Spinal cord (tissue), 10 donors: ENCODE measurements around the gene RIMBP2. TPM values are rescaled to one million over a fixed set of nuclear protein-coding genes. Genes with fewer than 3 reads are reported as not detected.
"Not testable (repeated sequence)": the region's sequence is repeated elsewhere in the genome, so short reads cannot be mapped to it uniquely, and the experiment has no call there.

Experiments
- DNase-seq, 6 donors: peaks; one replicate each; pipeline versions ENCODE4 v3.0.0 to v3.0.0-alpha.2; 2013 to 2015; ENCODE audit warnings: low spot score in 6 of 6, low read depth in 4 of 6
- H3K27ac ChIP-seq: one replicate; pipeline ENCODE4 v1.5.1; 2013; ENCODE audit warnings: low read depth, low read length, control low read depth
- H3K27me3 ChIP-seq: one replicate; pipeline ENCODE4 v1.6.1; 2013; ENCODE audit warnings: low read length; ENCODE audit not compliant: control insufficient read depth, insufficient read depth
- H3K36me3 ChIP-seq: one replicate; pipeline ENCODE4 v1.6.1; 2013; ENCODE audit warnings: low read length; ENCODE audit not compliant: control insufficient read depth, insufficient read depth
- H3K4me1 ChIP-seq: one replicate; pipeline ENCODE4 v1.6.1; 2013; ENCODE audit warnings: low read length; ENCODE audit not compliant: control insufficient read depth, insufficient read depth
- H3K4me3 ChIP-seq: one replicate; pipeline ENCODE4 v1.5.1; 2013; ENCODE audit warnings: low read depth, low read length, control low read depth
- H3K9me3 ChIP-seq: one replicate; pipeline ENCODE4 v1.6.1; 2013; ENCODE audit warnings: low read length; ENCODE audit not compliant: control insufficient read depth, insufficient read depth
- WGBS: methylation state at CpG from one replicate; pipeline ENCODE4 v1.1.5; 2013; ENCODE audit warnings: missing lambda C conversion rate; ENCODE audit not compliant: insufficient coverage; 5-methylcytosine and 5-hydroxymethylcytosine counted together
- polyA plus RNA-seq, 2 donors: library from polyadenylated mRNA; unstranded; fragments of 120-200 nt; gene quantifications; one replicate each; pipeline ENCODE4 v1.2.1, GENCODE V29; 2013; ENCODE audit not compliant: insufficient read length in 2 of 2
- total RNA-seq, 2 donors: library from RNA; depleted of rRNA in 1 of 2; stranded (reverse); fragments of 120-200 nt in 1 of 2; fragments of >200 nt in 1 of 2; gene quantifications; one replicate each; pipeline versions ENCODE4 v1.2.3 to v1.2.4, GENCODE V29; 2013 to 2014
- donor health status: healthy.

The RIMBP2 gene
- total and polyA plus RNA-seq, 4 donors, result 11.4 to 37.3 (median 27.5) TPM

GRCh38 chr12:130650131-130650530 is 66.0 kb downstream of the RIMBP2 start:
- DNase-seq, result peak in 2 of 6 donors; percentile 67 to 75
- Histone ChIP-seq H3K27ac (no peak overlapping the region), H3K27me3 (no peaks in the 10 kb centered on the region), H3K4me1 (peaks cover 23% of the 10 kb centered on the region), H3K36me3 (no peaks in the 10 kb centered on the region), H3K9me3 (no peaks in the 10 kb centered on the region), H3K4me3 (no peak overlapping the region)
- 20% methylated on average over 9 of the region's 9 CpGs for WGBS

GRCh38 chr12:130649101-130650045 is 66.7 kb downstream of the RIMBP2 start:
- Histone ChIP-seq H3K9me3 (no peaks in the 10 kb centered on the region), H3K4me3 (no peak overlapping the region), H3K27ac (no peak overlapping the region), H3K4me1 (peaks cover 23% of the 10 kb centered on the region), H3K27me3 (no peaks in the 10 kb centered on the region), H3K36me3 (no peaks in the 10 kb centered on the region)
- WGBS, result 94% methylated on average over 29 of the region's 37 CpGs
- DNase-seq, result no peak

GRCh38 chr12:130647814-130648213 is 68.3 kb downstream of the RIMBP2 start:
- DNase-seq, result no peak

GRCh38 chr12:130646716-130647370 is 69.3 kb downstream of the RIMBP2 start:
- Histone ChIP-seq H3K27me3 (no peaks in the 10 kb centered on the region), H3K4me1 (peaks cover 34% of the 10 kb centered on the region), H3K4me3 (no peak overlapping the region), H3K9me3 (no peaks in the 10 kb centered on the region), H3K27ac (no peak overlapping the region), H3K36me3 (no peaks in the 10 kb centered on the region)
- no peak for DNase-seq
- WGBS, result 87% methylated on average over 9 of the region's 16 CpGs

More at GRCh38 chr12:130647814-130648213, 68.3 kb downstream of the RIMBP2 start:
- 72% methylated on average over 10 of the region's 13 CpGs for WGBS
- H3K36me3 ChIP-seq, result no peaks in the 10 kb centered on the region
- H3K4me1 ChIP-seq, result peaks cover 30% of the 10 kb centered on the region
- H3K27ac ChIP-seq, result no peak overlapping the region
- H3K4me3 ChIP-seq, result no peak overlapping the region
- no peaks in the 10 kb centered on the region for H3K27me3 ChIP-seq
- H3K9me3 ChIP-seq, result no peaks in the 10 kb centered on the region

GRCh38 chr12:130646191-130646590 is 69.9 kb downstream of the RIMBP2 start:
- not testable (repeated sequence) for H3K36me3 ChIP-seq, DNase-seq, H3K27me3 ChIP-seq, H3K27ac ChIP-seq, H3K4me3 ChIP-seq, H3K9me3 ChIP-seq
- WGBS, result 81% methylated on average over 4 of the region's 4 CpGs
- H3K4me1 ChIP-seq, result peaks cover 37% of the 10 kb centered on the region

GRCh38 chr12:130645751-130646150 is 70.3 kb downstream of the RIMBP2 start:
- H3K27me3 ChIP-seq, result no peaks in the 10 kb centered on the region
- H3K4me1 ChIP-seq, result peaks cover 37% of the 10 kb centered on the region
- H3K9me3 ChIP-seq, result no peaks in the 10 kb centered on the region
- H3K36me3 ChIP-seq, result no peaks in the 10 kb centered on the region
- DNase-seq, result no peak
- no peak overlapping the region for H3K27ac ChIP-seq
- no CpG with 5 or more reads among the region's 2 CpGs for WGBS
- H3K4me3 ChIP-seq, result no peak overlapping the region

GRCh38 chr12:130644566-130644965 is 71.5 kb downstream of the RIMBP2 start:
- no peak for DNase-seq
- Histone ChIP-seq H3K36me3 (no peaks in the 10 kb centered on the region), H3K27me3 (no peaks in the 10 kb centered on the region), H3K4me1 (peaks cover 32% of the 10 kb centered on the region), H3K4me3 (no peak overlapping the region), H3K9me3 (no peaks in the 10 kb centered on the region), H3K27ac (no peak overlapping the region)
- WGBS, result 87% methylated on average over 11 of the region's 13 CpGs

GRCh38 chr12:130644146-130644545 is 72.0 kb downstream of the RIMBP2 start:
- Histone ChIP-seq H3K4me3 (no peak overlapping the region), H3K27ac (no peak overlapping the region), H3K27me3 (no peaks in the 10 kb centered on the region), H3K9me3 (no peaks in the 10 kb centered on the region), H3K4me1 (peaks cover 32% of the 10 kb centered on the region), H3K36me3 (no peaks in the 10 kb centered on the region)
- 88% methylated on average over 7 of the region's 12 CpGs for WGBS
- peak in 1 of 6 donors; percentile 64 for DNase-seq

- peak in 1 of 6 donors; percentile 66 for DNase-seq
- Histone ChIP-seq H3K36me3 (no peaks in the 10 kb centered on the region), H3K9me3 (no peaks in the 10 kb centered on the region), H3K27me3 (no peaks in the 10 kb centered on the region), H3K27ac (no peak overlapping the region), H3K4me1 (peaks cover 32% of the 10 kb centered on the region), H3K4me3 (no peak overlapping the region)
- WGBS, result 62% methylated on average over 14 of the region's 15 CpGs
These were observed 73.2 kb downstream of the RIMBP2 start for GRCh38 chr12:130642856-130643255.
